HepG2 (cell line): ENCODE measurements around the gene SULT1A3. TPM values are rescaled to one million over a fixed set of nuclear protein-coding genes. Genes with fewer than 3 reads are reported as not detected.

Source experiments
- GLI4 ChIP-seq: sonication (generic); formaldehyde crosslinking; IDR thresholded peaks from 2 replicates; pipeline ENCODE4 v1.5.1; 2020; ENCODE audit warnings: missing genetic modification reagents, mild to moderate bottlenecking, moderate library complexity, borderline replicate concordance
- KAT7 ChIP-seq: IDR thresholded peaks from 2 replicates; pipeline ENCODE4 v1.6.1; 2018; ENCODE audit warnings: borderline replicate concordance, missing compliant biosample characterization
- KDM3A ChIP-seq: IDR thresholded peaks from 2 replicates; pipeline ENCODE4 v1.6.1; 2018; ENCODE audit warnings: low read depth, missing compliant biosample characterization
- KLF16 ChIP-seq, 2 experiments: sonication (generic) in 1 of 2; formaldehyde crosslinking in 1 of 2; IDR thresholded peaks; 2 replicates each; pipeline versions ENCODE4 v1.6.1 to v1.8.0; 2016 to 2023; ENCODE audit warnings: missing genetic modification reagents in 2 of 2, missing compliant biosample characterization in 1 of 2
- KLF6 ChIP-seq: IDR thresholded peaks from 2 replicates; pipeline ENCODE4 v1.8.0; 2016; ENCODE audit warnings: missing biosample characterization, missing genetic modification reagents
- MEIS2 ChIP-seq: sonication (generic); formaldehyde crosslinking; IDR thresholded peaks from 2 replicates; pipeline ENCODE4 v1.9.0; 2021; ENCODE audit warnings: mild to moderate bottlenecking, missing genetic modification reagents
- NFE2 ChIP-seq: sonication (generic); formaldehyde crosslinking; IDR thresholded peaks from 2 replicates; pipeline ENCODE4 v1.4.0; 2020; ENCODE audit warnings: missing genetic modification reagents
- NFE2L1 ChIP-seq: sonication (generic); formaldehyde crosslinking; IDR thresholded peaks from 2 replicates; pipeline ENCODE4 v1.4.0; 2020; ENCODE audit warnings: missing genetic modification reagents, mild to moderate bottlenecking, borderline replicate concordance
- NFE2L2 ChIP-seq: fragments of 150-350 bp; IDR thresholded peaks from 2 replicates; pipeline ENCODE4 v1.6.1; 2014; ENCODE audit warnings: low read length
- NKX3-1 ChIP-seq: sonication (generic); formaldehyde crosslinking; IDR thresholded peaks from 2 replicates; pipeline ENCODE4 v1.5.0; 2020; ENCODE audit warnings: missing genetic modification reagents
- RBAK ChIP-seq: sonication (generic); formaldehyde crosslinking; IDR thresholded peaks from 2 replicates; pipeline ENCODE4 v1.5.1; 2020; ENCODE audit warnings: mild to moderate bottlenecking, missing genetic modification reagents
- RBFOX2 ChIP-seq: fragments of 200-400 bp; formaldehyde crosslinking; IDR thresholded peaks from 2 replicates; pipeline ENCODE4 v1.6.1; 2017; ENCODE audit warnings: low read depth, mild to moderate bottlenecking, low read length
- REXO4 ChIP-seq: sonication (generic); formaldehyde crosslinking; IDR thresholded peaks from 2 replicates; pipeline ENCODE4 v1.8.0; 2022; ENCODE audit warnings: missing genetic modification reagents, mild to moderate bottlenecking, borderline replicate concordance
- SP5 ChIP-seq: IDR thresholded peaks from 2 replicates; pipeline ENCODE4 v1.6.1; 2016; ENCODE audit warnings: low read depth, borderline replicate concordance
- TBP ChIP-seq: sonication (generic); formaldehyde crosslinking; IDR thresholded peaks from 2 replicates; pipeline ENCODE4 v1.5.0; 2020; ENCODE audit warnings: missing genetic modification reagents
- TCF7 ChIP-seq: sonication (generic); IDR thresholded peaks from 2 replicates; pipeline ENCODE4 v1.6.1; 2016; ENCODE audit warnings: antibody characterized with exemption, low read depth
- ZFY ChIP-seq: sonication (generic); formaldehyde crosslinking; IDR thresholded peaks from 2 replicates; pipeline ENCODE4 v1.4.0; 2020; ENCODE audit warnings: missing genetic modification reagents
- ZNF124 ChIP-seq: sonication (generic); formaldehyde crosslinking; IDR thresholded peaks from 2 replicates; pipeline ENCODE4 v1.4.0; 2020; ENCODE audit warnings: missing genetic modification reagents
- ZNF431 ChIP-seq: sonication (generic); formaldehyde crosslinking; IDR thresholded peaks from 2 replicates; pipeline ENCODE4 v1.9.0; 2022; ENCODE audit warnings: missing genetic modification reagents, low read depth, mild to moderate bottlenecking, borderline replicate concordance
- polyA plus RNA-seq, 8 experiments: library from polyadenylated mRNA; depleted of rRNA in 3 of 8; stranded (reverse) in 7 of 8; unstranded in 1 of 8; fragments of >200 nt; fragmentation: Illumina TruSeq in 4 of 8; extraction: Trizol in 4 of 8; gene quantifications; 2 replicates each; pipeline versions ENCODE4 v1.2.1 to v1.2.3, GENCODE V29; 2011 to 2016; ENCODE audit warnings: low read depth in 4 of 8, missing spikeins in 1 of 8, mixed read lengths in 1 of 8; ENCODE audit not compliant: insufficient read depth in 1 of 8
- total RNA-seq, 5 experiments: library from RNA; depleted of rRNA; stranded (reverse); fragments of >200 nt; fragmentation: Illumina TruSeq; extraction: Trizol; gene quantifications; 2 replicates each; pipeline ENCODE4 v1.2.3, GENCODE V29; 2016; ENCODE audit warnings: low read depth in 1 of 5
- TF ChIP-seq, protein P1 (sequence below): sonication (generic); formaldehyde crosslinking; IDR thresholded peaks from 2 replicates; pipeline ENCODE4 v1.4.0; 2020; ENCODE audit warnings: low read depth, missing genetic modification reagents
- TF ChIP-seq, protein P2 (sequence below): sonication (generic); formaldehyde crosslinking; IDR thresholded peaks from 2 replicates; pipeline ENCODE4 v1.4.0; 2020; ENCODE audit warnings: mild to moderate bottlenecking, missing genetic modification reagents
- TF ChIP-seq, protein P3 (sequence below): sonication (generic); formaldehyde crosslinking; IDR thresholded peaks from 2 replicates; pipeline ENCODE4 v1.5.0; 2020; ENCODE audit warnings: mild to moderate bottlenecking, missing genetic modification reagents, borderline replicate concordance

Gene SULT1A3
- total and polyA plus RNA-seq, 2 of the 13 experiments (the other 11 are each of a cell fraction or from before 2014, with no cell fraction given) = 21.0 to 28.3 TPM

DNA sequence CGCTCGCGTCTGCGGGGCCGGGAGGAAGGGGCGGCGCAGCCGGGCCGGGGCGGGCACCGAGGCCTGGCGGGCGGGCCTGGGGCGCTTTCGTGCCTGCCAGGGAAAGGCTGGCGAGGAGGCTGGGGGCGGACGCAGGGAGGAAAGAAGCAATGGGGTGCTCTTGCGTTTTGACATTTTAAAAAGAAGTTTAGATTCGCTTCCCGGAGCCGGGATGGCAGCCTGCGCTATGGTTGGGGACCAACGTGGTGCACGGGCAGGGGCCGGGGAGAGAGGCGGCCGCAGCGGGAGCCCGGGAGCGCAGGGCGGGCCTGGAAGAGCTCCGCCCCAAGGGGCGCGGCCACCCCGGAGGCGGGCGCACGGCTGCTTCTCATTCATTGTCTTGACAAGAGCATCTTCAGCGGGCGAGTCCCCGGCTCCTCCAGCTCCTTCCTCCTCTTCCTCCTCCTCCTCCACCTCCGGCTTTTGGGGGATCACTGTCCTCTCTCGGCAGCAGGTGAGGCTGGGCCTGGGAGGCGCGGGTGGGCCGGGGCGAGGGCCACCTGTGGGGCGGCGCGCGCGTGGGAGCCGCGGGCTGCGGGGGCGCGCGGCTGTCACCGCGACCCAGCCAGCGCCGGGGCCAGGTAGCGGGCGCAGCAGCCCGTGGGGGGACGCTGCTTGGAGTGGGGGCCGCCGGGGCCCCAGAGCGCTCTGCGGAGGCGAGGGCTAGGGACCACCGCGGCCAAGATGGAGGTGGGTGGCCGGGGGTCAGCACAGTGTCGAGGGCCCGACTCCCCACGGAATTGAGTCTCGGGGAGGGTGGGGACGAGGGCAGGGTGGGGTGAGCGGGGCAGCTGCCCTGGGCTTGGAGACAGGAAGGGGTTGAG is 15.6 kb upstream of the SULT1A3 start, which contains the start of gene CORO1A (continued):
- TF ChIP-seq GLI4 (CRISPR knock-in tag) = no peak
- peak; percentile 87 for TF ChIP-seq ZFY
- TF ChIP-seq RBFOX2 = peak; percentile 85
- no peak for TF ChIP-seq NKX3-1
- TF ChIP-seq KLF6 (CRISPR knock-in tag) = no peak
- TF ChIP-seq KDM3A (CRISPR knock-in tag) = no peak; the same call in 1 of the 2 replicates
- TF ChIP-seq, protein P1, sequence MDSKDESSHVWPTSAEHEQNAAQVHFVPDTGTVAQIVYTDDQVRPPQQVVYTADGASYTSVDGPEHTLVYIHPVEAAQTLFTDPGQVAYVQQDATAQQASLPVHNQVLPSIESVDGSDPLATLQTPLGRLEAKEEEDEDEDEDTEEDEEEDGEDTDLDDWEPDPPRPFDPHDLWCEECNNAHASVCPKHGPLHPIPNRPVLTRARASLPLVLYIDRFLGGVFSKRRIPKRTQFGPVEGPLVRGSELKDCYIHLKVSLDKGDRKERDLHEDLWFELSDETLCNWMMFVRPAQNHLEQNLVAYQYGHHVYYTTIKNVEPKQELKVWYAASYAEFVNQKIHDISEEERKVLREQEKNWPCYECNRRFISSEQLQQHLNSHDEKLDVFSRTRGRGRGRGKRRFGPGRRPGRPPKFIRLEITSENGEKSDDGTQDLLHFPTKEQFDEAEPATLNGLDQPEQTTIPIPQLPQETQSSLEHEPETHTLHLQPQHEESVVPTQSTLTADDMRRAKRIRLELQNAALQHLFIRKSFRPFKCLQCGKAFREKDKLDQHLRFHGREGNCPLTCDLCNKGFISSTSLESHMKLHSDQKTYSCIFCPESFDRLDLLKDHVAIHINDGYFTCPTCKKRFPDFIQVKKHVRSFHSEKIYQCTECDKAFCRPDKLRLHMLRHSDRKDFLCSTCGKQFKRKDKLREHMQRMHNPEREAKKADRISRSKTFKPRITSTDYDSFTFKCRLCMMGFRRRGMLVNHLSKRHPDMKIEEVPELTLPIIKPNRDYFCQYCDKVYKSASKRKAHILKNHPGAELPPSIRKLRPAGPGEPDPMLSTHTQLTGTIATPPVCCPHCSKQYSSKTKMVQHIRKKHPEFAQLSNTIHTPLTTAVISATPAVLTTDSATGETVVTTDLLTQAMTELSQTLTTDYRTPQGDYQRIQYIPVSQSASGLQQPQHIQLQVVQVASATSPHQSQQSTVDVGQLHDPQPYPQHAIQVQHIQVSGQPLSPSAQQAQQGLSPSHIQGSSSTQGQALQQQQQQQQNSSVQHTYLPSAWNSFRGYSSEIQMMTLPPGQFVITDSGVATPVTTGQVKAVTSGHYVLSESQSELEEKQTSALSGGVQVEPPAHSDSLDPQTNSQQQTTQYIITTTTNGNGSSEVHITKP (CRISPR knock-in tag) = no peak
- no peak for TF ChIP-seq NFE2L2
- TF ChIP-seq SP5 (CRISPR knock-in tag) = peak; percentile 65
- 0 out of 4 replicates have a peak, but pooled peaks of 1 of the 2 experiments have one; percentile 22 for TF ChIP-seq KLF16 (CRISPR knock-in tag; IDR thresholded peaks at IDR 0.05)
- peak; percentile 37; the same call in 1 of the 2 replicates for TF ChIP-seq MEIS2 (CRISPR knock-in tag)
- TF ChIP-seq KAT7 (CRISPR knock-in tag) = peak; percentile 39; the same call in 1 of the 2 replicates
- TF ChIP-seq NFE2L1 (CRISPR knock-in tag) = no peak
- TF ChIP-seq TCF7 = no peak
- no peak for TF ChIP-seq ZNF431 (CRISPR knock-in tag)
- TF ChIP-seq TBP (CRISPR knock-in tag) = 0 out of 2 replicates have a peak, but pooled peaks have one; percentile 15
- TF ChIP-seq REXO4 (CRISPR knock-in tag) = no peak
- TF ChIP-seq ZNF124 (CRISPR knock-in tag) = no peak
- TF ChIP-seq RBAK (CRISPR knock-in tag) = no peak
- TF ChIP-seq, protein P2, sequence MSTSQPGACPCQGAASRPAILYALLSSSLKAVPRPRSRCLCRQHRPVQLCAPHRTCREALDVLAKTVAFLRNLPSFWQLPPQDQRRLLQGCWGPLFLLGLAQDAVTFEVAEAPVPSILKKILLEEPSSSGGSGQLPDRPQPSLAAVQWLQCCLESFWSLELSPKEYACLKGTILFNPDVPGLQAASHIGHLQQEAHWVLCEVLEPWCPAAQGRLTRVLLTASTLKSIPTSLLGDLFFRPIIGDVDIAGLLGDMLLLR = peak; percentile 45; the same call in 1 of the 2 replicates
- TF ChIP-seq, protein P3, sequence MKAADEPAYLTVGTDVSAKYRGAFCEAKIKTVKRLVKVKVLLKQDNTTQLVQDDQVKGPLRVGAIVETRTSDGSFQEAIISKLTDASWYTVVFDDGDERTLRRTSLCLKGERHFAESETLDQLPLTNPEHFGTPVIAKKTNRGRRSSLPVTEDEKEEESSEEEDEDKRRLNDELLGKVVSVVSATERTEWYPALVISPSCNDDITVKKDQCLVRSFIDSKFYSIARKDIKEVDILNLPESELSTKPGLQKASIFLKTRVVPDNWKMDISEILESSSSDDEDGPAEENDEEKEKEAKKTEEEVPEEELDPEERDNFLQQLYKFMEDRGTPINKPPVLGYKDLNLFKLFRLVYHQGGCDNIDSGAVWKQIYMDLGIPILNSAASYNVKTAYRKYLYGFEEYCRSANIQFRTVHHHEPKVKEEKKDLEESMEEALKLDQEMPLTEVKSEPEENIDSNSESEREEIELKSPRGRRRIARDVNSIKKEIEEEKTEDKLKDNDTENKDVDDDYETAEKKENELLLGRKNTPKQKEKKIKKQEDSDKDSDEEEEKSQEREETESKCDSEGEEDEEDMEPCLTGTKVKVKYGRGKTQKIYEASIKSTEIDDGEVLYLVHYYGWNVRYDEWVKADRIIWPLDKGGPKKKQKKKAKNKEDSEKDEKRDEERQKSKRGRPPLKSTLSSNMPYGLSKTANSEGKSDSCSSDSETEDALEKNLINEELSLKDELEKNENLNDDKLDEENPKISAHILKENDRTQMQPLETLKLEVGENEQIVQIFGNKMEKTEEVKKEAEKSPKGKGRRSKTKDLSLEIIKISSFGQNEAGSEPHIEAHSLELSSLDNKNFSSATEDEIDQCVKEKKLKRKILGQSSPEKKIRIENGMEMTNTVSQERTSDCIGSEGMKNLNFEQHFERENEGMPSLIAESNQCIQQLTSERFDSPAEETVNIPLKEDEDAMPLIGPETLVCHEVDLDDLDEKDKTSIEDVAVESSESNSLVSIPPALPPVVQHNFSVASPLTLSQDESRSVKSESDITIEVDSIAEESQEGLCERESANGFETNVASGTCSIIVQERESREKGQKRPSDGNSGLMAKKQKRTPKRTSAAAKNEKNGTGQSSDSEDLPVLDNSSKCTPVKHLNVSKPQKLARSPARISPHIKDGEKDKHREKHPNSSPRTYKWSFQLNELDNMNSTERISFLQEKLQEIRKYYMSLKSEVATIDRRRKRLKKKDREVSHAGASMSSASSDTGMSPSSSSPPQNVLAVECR (CRISPR knock-in tag) = peak; percentile 59; the same call in 1 of the 2 replicates
- no peak for TF ChIP-seq NFE2 (CRISPR knock-in tag)
